Thoracic aorta (tissue), 2 donors: ENCODE results near the gene LILRB3. TPM values are rescaled to one million over a fixed set of nuclear protein-coding genes. Genes with fewer than 3 reads are reported as not detected.
A peak's percentile ranks its signal among the peaks of the same experiment; 100 is the strongest.
"Not testable (repeated sequence)": the region's sequence is repeated elsewhere in the genome, so short reads cannot be mapped to it uniquely, and the experiment has no call there.

Source experiments
- ATAC-seq: fragments of 150-250 bp; one replicate; pipeline ENCODE4 v1.8.0; 2017; ENCODE audit warnings: low read depth; ENCODE audit not compliant: insufficient number of reproducible peaks, low FRiP score
- DNase-seq: peaks from one replicate; pipeline ENCODE4 v3.0.0-alpha.2; 2020; ENCODE audit warnings: low spot score
- H3K27ac ChIP-seq, 2 donors: fragments of 200-600 bp; sonication (generic); 1 replicate in 1 of 2; 2 replicates in 1 of 2; pipeline ENCODE4 v1.5.1; 2016; ENCODE audit warnings: mild to moderate bottlenecking in 2 of 2, moderate library complexity in 2 of 2
- H3K27me3 ChIP-seq: fragments of 200-600 bp; sonication (generic); replicated peaks from 2 replicates; pipeline ENCODE4 v1.6.0; 2016; ENCODE audit warnings: mild to moderate bottlenecking; ENCODE audit not compliant: insufficient read depth
- H3K36me3 ChIP-seq: fragments of 200-600 bp; sonication (generic); one replicate; pipeline ENCODE4 v1.5.1; 2016
- H3K4me1 ChIP-seq, 2 donors: fragments of 200-600 bp; sonication (generic); 1 replicate in 1 of 2; 2 replicates in 1 of 2; pipeline versions ENCODE4 v1.5.1 to v1.6.0; 2016; ENCODE audit warnings: low read depth in 2 of 2, mild to moderate bottlenecking in 1 of 2; ENCODE audit not compliant: control insufficient read depth in 1 of 2
- H3K4me3 ChIP-seq: fragments of 200-600 bp; sonication (generic); 2 replicates; pipeline ENCODE4 v1.5.1; 2016; ENCODE audit warnings: mild to moderate bottlenecking
- H3K9me3 ChIP-seq: fragments of 200-600 bp; sonication (generic); 2 replicates; pipeline ENCODE4 v1.5.1; 2016
- CTCF ChIP-seq: fragments of 200-600 bp; sonication (generic); IDR thresholded peaks from one replicate; pipeline ENCODE4 v1.5.1; 2019; ENCODE audit warnings: antibody characterized with exemption
- total RNA-seq, 2 donors: library from RNA; depleted of rRNA; stranded (reverse); fragments of >200 nt; gene quantifications; one replicate each; pipeline versions ENCODE4 v1.1.0 to v1.2.3, GENCODE V29; 2016

Gene LILRB3
- total RNA-seq, 2 donors from 2014 or later = 21.9 to 71.5 TPM

- no peak for DNase-seq
- ATAC-seq = no peak
- peak overlapping the region; percentile 26 to 36 for H3K27ac ChIP-seq
- H3K36me3 ChIP-seq = peaks cover 42% of the 10 kb centered on the region
- TF ChIP-seq CTCF = no peak
- H3K9me3 ChIP-seq = no peaks in the 10 kb centered on the region
- H3K27me3 ChIP-seq = no peaks in the 10 kb centered on the region
- no peak overlapping the region for H3K4me3 ChIP-seq
- H3K4me1 ChIP-seq = peaks cover 20 to 48% of the 10 kb centered on the region in 2 donors
Measured at GRCh38 chr19:54207676-54207982, 15.2 kb downstream of the LILRB3 start.

- peak overlapping the region in 1 of 2 donors; percentile 36 for H3K27ac ChIP-seq
- not testable (repeated sequence) for H3K4me3 ChIP-seq, H3K27me3 ChIP-seq, ATAC-seq, DNase-seq, H3K9me3 ChIP-seq
- peaks cover 46% of the 10 kb centered on the region for H3K36me3 ChIP-seq
- peaks cover 24 to 52% of the 10 kb centered on the region in 2 donors for H3K4me1 ChIP-seq
Measured at GRCh38 chr19:54207193-54207592, 15.6 kb downstream of the LILRB3 start.

- ATAC-seq = no peak
Measured at GRCh38 chr19:54206831-54207177, 16.0 kb downstream of the LILRB3 start.

DNA sequence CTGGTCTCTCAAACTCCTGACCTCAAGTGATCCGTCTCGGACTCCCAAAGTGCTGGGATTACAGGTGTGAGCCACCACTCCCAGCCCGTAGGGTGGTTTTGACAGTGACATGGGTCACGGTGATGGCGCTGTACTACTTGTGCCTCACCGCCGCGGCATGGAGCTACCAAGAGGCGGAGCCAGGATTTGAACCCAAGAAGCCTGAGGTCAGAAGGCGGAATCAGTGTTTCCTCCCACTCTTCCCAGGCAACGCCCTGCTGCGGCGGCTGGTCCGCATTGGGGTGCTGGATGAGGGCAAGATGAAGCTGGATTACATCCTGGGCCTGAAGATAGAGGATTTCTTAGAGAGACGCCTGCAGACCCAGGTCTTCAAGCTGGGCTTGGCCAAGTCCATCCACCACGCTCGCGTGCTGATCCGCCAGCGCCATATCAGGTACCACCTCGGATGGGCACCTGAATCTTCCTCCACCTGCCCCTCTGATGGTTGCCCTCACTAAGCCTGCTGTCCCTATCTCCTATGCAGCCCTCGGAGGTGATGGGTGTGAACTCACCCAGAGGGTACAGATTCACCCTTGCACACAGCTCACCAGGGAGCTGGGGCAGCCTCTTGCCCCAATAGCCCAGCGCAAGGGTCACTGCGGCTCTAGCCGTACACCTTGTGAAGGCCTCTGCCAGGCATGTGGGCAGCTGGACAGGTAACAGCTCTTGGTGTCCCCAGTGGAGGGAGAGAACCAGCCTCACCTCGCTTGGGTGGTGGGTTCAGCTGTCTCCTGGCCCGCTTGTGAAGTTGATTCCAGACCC lies 16.6 kb downstream of the LILRB3 start:
- H3K27me3 ChIP-seq = no peaks in the 10 kb centered on the region
- H3K27ac ChIP-seq = peak overlapping the region in 1 of 2 donors; percentile 36
- no peak for TF ChIP-seq CTCF
- no peaks in the 10 kb centered on the region for H3K9me3 ChIP-seq
- H3K4me3 ChIP-seq = no peak overlapping the region
- peaks cover 31 to 62% of the 10 kb centered on the region in 2 donors for H3K4me1 ChIP-seq
- ATAC-seq = no peak
- no peak for DNase-seq
- H3K36me3 ChIP-seq = peaks cover 47% of the 10 kb centered on the region

More at GRCh38 chr19:54206831-54207177, 16.0 kb downstream of the LILRB3 start:
- Histone ChIP-seq H3K4me1 (peaks cover 27 to 56% of the 10 kb centered on the region in 2 donors), H3K36me3 (peaks cover 47% of the 10 kb centered on the region), H3K9me3 (no peaks in the 10 kb centered on the region), H3K4me3 (no peak overlapping the region), H3K27ac (peak overlapping the region in 1 of 2 donors; percentile 36), H3K27me3 (no peaks in the 10 kb centered on the region)
- DNase-seq = no peak
- no peak for TF ChIP-seq CTCF

DNA sequence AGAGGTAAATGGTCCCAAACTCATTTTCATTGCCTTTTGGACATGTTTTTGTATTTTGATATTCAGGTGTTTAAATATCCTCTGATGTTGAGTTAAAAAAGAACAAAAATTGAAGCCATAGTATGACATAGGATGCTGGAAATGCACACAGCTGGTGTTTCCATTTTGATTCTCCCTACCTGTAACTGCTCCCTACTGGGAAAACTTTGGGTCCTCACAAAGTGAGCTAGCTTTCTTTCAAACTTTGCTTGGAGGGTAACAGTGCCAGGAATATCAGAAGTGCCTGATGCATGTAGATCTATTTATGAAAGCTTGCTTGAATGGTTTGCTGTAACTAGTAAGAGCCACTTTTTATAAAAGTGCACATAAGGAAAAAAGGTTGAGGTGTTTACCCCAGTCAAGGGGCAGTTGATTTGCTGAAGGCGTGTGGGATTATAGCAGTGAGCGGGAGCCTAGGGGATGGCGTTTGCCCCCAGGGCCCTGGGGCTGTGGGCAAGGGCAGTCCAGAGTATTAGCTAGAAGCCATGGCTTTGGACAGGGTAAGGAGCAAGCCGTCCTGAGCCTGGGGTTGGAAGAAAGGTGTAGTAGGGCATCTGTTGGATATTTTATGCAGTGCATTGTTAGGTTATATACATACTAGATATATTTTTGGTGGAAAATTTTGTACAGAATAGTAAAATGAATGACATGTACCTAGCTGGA lies 17.9 kb downstream of the LILRB3 start:
- Histone ChIP-seq H3K4me1 (peaks cover 31 to 61% of the 10 kb centered on the region in 2 donors), H3K27ac (no peak overlapping the region), H3K36me3 (peaks cover 47% of the 10 kb centered on the region), H3K27me3 (no peaks in the 10 kb centered on the region), H3K9me3 (no peaks in the 10 kb centered on the region), H3K4me3 (no peak overlapping the region)
- no peak for TF ChIP-seq CTCF
- DNase-seq = no peak
- no peak for ATAC-seq
